CD4-positive, alpha-beta T cell treated with Interleukin-15 for 4 hours (primary cell): Measurements from ENCODE around the gene OR8B3.

Experiments used
- DNase-seq: peaks from one replicate; pipeline ENCODE4 v3.0.0-alpha.2; 2020; ENCODE audit warnings: low spot score

Gene OR8B3

GRCh38 chr11:124359566-124359965, 39.3 kb downstream of the OR8B3 start:
- no peak for DNase-seq

- DNase-seq = no peak
These were observed 52.4 kb downstream of the OR8B3 start for GRCh38 chr11:124346311-124346955.
